IPS-15b (cell line): ENCODE results near the gene HNRNPLL.

ENCODE experiments used
- H3K27me3 ChIP-seq: one replicate; pipeline ENCODE4 v1.6.1; 2013; ENCODE audit warnings: low read length; ENCODE audit not compliant: control insufficient read depth, insufficient read depth
- H3K36me3 ChIP-seq: one replicate; pipeline ENCODE4 v1.6.1; 2013; ENCODE audit warnings: low read length; ENCODE audit not compliant: control insufficient read depth, insufficient read depth
- H3K4me1 ChIP-seq: one replicate; pipeline ENCODE4 v1.6.1; 2013; ENCODE audit warnings: mild to moderate bottlenecking, low read length; ENCODE audit not compliant: control insufficient read depth, insufficient read depth
- H3K4me3 ChIP-seq: one replicate; pipeline ENCODE4 v1.5.1; 2013; ENCODE audit warnings: low read depth, low read length
- H3K9ac ChIP-seq: one replicate; pipeline ENCODE4 v1.6.1; 2013; ENCODE audit warnings: low read depth, mild to moderate bottlenecking, low read length
- H3K9me3 ChIP-seq: one replicate; pipeline ENCODE4 v1.6.1; 2013; ENCODE audit warnings: mild to moderate bottlenecking, low read length; ENCODE audit not compliant: control insufficient read depth, insufficient read depth

The HNRNPLL gene

DNA sequence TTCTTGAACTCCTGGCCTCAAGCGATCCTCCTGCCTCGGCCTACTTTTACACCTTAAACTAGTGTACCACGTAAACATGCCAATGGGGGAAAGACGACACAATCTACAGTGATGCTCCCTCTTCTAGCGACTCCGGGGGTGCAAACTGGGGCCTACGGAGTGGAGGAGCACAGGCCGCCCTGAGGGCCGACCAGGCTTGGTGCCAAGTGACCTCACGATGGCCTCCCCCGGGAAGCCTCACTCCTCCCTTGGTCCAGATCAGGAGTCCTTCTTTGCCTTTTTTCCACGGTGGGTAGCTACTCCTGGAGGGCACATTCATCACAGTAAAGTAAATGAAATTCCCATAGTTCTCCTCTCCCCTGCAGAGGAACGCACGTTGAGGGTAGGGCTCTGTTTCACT is 73.5 kb downstream of the HNRNPLL start:
- H3K4me1 ChIP-seq: peaks cover 4% of the 10 kb centered on the region
- H3K9ac ChIP-seq: no peak overlapping the region
- H3K36me3 ChIP-seq: no peaks in the 10 kb centered on the region
- H3K4me3 ChIP-seq: no peak overlapping the region
- no peaks in the 10 kb centered on the region for H3K9me3 ChIP-seq
- peaks cover 6% of the 10 kb centered on the region for H3K27me3 ChIP-seq

DNA sequence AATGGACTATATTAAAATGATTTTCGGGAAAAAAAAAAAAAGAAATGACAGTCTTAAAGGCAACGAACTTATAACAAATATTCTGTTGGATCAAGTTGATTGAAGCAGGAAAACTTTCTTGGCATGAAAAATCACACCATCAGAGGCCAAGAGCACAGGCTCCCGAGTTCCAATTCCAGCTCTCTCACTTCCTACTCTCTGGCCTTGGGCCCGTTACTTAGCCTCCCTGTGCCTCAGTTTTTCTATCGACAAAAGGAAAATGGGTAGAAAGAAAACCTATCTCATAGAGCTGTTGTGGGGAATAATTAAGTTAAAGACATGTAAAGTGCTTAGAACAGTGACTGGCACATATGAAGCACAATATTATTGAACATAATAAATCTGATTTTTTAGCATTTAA is 74.2 kb downstream of the HNRNPLL start:
- H3K4me3 ChIP-seq: peak overlapping the region; percentile 40
- H3K4me1 ChIP-seq: peaks cover 5% of the 10 kb centered on the region
- no peak overlapping the region for H3K9ac ChIP-seq
- H3K9me3 ChIP-seq: no peaks in the 10 kb centered on the region
- peaks cover 4% of the 10 kb centered on the region for H3K27me3 ChIP-seq
- H3K36me3 ChIP-seq: no peaks in the 10 kb centered on the region

DNA sequence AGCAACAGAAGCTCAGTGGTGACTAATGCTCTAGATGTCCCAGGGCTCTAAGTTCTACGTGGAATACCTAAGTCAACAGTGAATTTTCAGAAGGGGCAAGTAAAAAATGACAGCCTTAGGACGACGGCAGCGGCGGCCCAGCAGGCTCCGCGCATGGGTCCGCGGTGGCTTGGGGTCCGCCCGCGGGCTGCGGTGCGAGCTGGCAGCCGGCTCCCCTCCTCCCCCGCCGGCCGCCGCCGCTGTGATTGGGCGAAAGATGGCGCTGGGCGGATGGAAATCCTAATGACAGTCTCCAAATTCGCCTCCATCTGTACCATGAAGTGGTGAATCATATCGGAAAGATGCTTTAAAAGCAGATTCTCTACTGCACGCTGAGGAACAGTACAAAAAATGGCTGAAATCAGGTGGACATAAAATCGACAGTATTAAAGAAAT is 74.7 kb downstream of the HNRNPLL start:
- peaks cover 10% of the 10 kb centered on the region for H3K4me1 ChIP-seq
- no peaks in the 10 kb centered on the region for H3K9me3 ChIP-seq
- no peaks in the 10 kb centered on the region for H3K36me3 ChIP-seq
- no peak overlapping the region for H3K9ac ChIP-seq
- peak overlapping the region; percentile 40 for H3K4me3 ChIP-seq
- peaks cover 2% of the 10 kb centered on the region for H3K27me3 ChIP-seq

DNA sequence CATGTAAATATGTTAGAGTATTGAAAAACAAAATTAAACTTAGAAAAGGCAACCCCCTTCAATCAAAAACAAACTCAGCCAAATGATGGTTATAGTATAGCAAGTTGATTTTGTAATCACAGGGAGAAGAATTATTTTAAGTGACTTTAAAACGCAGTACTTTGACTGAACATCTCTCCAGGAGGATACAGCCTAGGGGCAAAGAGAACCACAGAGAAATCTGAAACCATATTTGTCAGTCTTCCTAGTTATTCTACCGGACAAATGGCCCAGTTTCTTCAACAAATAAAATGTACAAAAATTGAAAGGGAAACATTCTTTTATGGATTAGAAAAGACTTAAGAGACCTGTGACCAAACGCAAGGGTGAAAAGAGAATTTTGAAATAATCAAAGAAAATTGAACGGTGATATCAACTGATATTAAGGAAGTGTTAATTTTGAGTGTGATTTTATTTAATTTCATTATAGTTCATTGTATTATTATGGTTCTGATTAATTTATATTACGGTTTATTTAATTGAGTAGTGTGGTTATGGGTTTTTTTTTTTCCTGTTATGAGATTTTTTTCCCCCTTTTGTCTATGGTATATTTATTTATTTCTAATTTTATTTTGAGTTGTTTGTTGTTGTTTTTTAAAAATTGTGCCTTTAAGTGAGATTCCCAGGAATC is 75.3 kb downstream of the HNRNPLL start:
- H3K4me3 ChIP-seq: no peak overlapping the region
- no peak overlapping the region for H3K9ac ChIP-seq
- H3K4me1 ChIP-seq: peaks cover 14% of the 10 kb centered on the region
- H3K27me3 ChIP-seq: no peaks in the 10 kb centered on the region
- no peaks in the 10 kb centered on the region for H3K9me3 ChIP-seq
- H3K36me3 ChIP-seq: no peaks in the 10 kb centered on the region

DNA sequence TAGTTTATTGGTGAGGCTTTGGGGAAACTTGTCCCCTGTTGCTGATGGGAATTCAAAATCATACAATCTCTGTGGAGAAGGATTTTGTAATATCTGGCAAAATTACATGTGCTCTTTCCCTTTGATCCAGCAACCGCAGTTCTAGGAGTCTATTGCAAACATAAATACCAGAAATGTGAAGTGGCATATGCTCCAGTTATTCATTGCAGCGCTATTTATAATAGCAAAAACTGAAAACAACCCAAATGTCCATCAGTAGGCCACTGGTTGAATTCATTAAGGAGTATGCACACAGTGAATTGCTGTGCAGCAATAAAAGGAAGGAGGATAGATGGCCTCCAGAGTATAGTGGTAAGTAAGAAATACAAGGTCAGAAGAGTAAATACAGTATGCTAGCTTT is 76.5 kb downstream of the HNRNPLL start:
- H3K27me3 ChIP-seq: no peaks in the 10 kb centered on the region
- H3K4me1 ChIP-seq: peaks cover 14% of the 10 kb centered on the region
- no peak overlapping the region for H3K9ac ChIP-seq
- H3K4me3 ChIP-seq: no peak overlapping the region
- H3K9me3 ChIP-seq: no peaks in the 10 kb centered on the region
- no peaks in the 10 kb centered on the region for H3K36me3 ChIP-seq

DNA sequence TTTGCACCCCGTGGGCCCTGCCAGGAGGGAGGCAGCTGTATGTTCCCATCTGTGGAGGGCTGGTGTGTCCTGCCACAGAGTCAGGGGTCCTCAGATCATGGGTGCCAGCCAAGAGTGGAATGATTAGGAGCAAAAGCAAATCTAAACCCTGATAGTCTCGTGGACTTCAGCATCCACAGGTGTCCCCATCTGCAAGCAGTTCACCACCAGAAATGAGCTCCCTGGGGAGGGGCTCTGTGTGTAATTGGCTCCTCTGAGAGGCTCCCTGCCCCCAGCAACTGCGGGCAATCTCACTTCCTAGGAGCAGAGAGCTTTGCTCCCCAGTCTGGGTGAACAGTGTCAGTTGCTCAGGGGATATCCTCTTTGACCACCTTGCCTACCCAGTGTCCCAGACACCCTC is 78.1 kb downstream of the HNRNPLL start:
- Histone ChIP-seq H3K36me3 (no peaks in the 10 kb centered on the region), H3K9ac (no peak overlapping the region), H3K4me1 (peaks cover 14% of the 10 kb centered on the region)

DNA sequence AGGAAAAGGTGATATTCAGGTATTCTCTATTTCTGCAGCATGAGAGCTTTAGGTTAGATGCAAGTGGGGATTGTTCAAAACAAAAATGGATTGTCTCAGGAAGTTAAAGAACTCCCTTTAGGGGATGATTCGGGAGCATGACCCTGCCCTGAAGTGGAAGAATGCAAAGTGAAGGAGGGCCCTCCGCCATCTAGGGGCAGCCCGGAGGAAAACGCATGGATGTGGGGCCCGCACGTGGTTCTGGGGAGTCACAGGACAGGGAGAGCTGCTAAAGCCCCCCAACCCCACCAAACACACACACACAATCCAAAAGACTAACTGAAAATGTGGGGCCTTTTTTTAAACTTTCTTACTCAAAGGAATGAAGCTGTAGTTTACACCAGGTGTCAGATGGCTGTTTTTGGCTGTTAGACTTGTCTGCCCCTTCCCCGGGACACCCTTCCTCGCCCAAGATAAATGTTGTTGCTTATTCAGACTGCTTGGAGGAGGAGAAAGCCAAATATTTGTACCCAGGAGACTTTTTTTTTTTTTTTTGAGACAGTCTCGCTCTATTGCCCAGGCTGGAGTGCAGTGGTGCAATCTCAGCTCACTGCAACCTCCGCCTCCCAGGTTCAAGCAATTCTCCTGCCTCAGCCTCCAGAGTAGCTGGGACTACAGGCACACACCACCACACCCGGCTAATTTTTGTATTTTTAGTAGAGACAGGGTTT is 78.8 kb downstream of the HNRNPLL start:
- H3K36me3 ChIP-seq: no peaks in the 10 kb centered on the region

More for the DNA sequence above, 78.1 kb downstream of the HNRNPLL start:
- H3K4me3 ChIP-seq: no peak overlapping the region
- no peaks in the 10 kb centered on the region for H3K9me3 ChIP-seq
- no peaks in the 10 kb centered on the region for H3K27me3 ChIP-seq

DNA sequence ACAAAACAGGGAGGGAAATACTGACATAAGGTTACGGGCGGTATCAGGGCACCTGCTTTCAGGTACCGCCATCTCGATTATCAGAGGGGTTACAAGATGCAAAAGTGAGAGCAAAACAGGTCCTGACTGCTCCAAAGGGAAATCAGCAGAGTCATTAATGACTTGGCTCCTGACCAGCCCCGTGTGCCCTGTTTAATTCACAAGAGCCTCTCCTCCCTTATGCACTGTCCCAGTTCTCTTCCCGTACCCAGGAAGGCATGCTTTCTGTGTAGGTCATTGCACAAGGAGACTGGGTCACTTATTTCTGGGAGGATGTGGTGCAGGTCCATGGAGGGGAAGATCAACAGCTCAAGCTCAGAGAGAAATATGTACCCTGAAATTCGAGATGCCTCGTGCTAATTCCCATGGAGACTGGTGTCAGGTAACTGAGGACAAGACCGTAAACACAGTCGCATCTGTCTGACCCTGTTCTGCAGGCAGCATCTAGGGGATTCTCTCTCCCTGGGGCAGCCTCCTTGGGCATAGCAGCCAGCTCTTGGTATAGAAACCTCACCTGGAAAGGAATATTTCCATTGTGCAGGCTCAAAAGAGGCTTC is 79.9 kb downstream of the HNRNPLL start:
- Histone ChIP-seq H3K9ac (no peak overlapping the region), H3K4me1 (peaks cover 10% of the 10 kb centered on the region), H3K27me3 (no peaks in the 10 kb centered on the region), H3K9me3 (no peaks in the 10 kb centered on the region), H3K36me3 (no peaks in the 10 kb centered on the region), H3K4me3 (no peak overlapping the region)

More for the DNA sequence above, 78.8 kb downstream of the HNRNPLL start:
- Histone ChIP-seq H3K4me3 (no peak overlapping the region), H3K27me3 (no peaks in the 10 kb centered on the region), H3K4me1 (peaks cover 14% of the 10 kb centered on the region), H3K9ac (no peak overlapping the region), H3K9me3 (no peaks in the 10 kb centered on the region)

DNA sequence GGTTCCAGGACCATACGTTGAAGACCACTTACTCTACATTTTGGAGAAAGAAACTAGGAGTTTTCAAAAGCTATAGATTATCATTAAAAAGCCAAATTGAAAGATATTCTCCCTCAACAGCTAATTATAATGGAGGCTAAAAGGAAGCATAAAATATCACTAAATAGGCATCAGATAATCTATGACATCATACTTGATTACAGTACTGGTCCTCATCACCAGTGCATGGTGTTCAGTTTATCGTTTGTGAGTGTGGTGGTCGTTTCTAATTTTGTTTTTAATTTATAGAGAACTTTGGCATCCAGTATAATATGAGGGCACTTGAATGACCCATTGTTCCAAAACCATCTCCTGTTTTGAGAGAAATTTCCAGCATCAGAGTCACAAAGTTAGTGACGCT is 80.9 kb downstream of the HNRNPLL start:
- no peak overlapping the region for H3K9ac ChIP-seq
- no peaks in the 10 kb centered on the region for H3K9me3 ChIP-seq
- no peaks in the 10 kb centered on the region for H3K27me3 ChIP-seq
- no peak overlapping the region for H3K4me3 ChIP-seq
- peaks cover 10% of the 10 kb centered on the region for H3K4me1 ChIP-seq
- H3K36me3 ChIP-seq: no peaks in the 10 kb centered on the region

DNA sequence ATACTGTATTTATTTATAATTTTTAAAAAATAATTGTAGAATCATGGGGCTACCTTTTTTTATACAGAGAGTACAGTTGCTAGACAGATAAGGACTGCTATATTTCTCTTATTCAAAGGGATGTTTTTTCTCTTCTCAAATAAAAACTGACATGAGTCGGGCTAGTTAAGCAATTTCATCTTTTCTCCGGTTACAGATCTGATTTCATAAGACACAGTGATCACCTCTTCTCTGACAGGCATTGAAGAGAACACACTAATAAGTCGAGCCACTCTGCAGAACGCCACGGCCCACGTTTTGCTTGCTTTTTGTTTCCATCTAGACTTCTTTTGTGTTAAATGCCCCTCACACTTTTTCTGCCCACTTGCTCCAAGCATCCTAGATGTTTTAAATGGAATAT is 85.4 kb downstream of the HNRNPLL start:
- Histone ChIP-seq H3K9me3 (no peaks in the 10 kb centered on the region), H3K4me3 (no peak overlapping the region), H3K9ac (no peak overlapping the region), H3K4me1 (no peaks in the 10 kb centered on the region), H3K27me3 (no peaks in the 10 kb centered on the region), H3K36me3 (no peaks in the 10 kb centered on the region)

DNA sequence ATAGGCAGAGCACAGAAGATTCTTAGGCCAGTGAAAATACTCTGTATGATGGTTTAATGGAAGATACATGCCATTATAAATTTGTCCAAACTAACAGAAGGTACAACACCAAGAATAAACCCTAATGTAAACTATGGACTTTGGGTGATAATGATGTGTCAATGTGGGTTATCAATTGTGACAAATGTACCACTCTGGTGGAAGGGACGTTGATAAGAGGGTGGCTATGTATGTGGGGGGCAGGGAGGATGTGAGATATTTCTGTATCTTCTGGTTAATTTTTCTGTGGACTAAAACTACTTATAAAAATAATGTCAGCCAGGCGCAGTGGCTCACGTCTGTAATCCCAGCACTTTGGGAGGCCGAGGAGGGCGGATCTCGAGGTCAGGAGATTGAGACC is 86.2 kb downstream of the HNRNPLL start:
- Histone ChIP-seq H3K9ac (no peak overlapping the region), H3K27me3 (no peaks in the 10 kb centered on the region), H3K4me3 (no peak overlapping the region), H3K9me3 (no peaks in the 10 kb centered on the region), H3K4me1 (no peaks in the 10 kb centered on the region), H3K36me3 (no peaks in the 10 kb centered on the region)

DNA sequence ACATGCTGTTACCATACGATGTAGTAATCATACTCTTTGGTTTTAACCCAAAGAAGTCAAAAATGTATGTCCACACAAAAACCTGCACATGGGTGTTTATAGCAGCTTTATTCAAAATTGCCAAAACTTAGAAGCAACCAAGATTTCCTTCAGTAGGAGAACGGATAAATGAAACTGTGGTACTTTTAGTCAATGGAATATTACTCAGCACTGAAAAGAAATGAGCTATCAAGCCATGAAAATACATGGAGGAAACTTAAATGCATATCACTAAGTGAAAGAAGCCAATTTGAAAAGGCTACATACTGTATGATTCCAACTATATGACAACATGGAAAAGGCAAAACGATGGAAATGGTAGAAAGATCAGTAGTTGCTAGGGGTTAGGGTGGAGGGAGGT is 86.6 kb downstream of the HNRNPLL start:
- Histone ChIP-seq H3K27me3 (no peaks in the 10 kb centered on the region), H3K9ac (no peak overlapping the region), H3K36me3 (no peaks in the 10 kb centered on the region)

More for the DNA sequence above, 86.6 kb downstream of the HNRNPLL start:
- Histone ChIP-seq H3K9me3 (no peaks in the 10 kb centered on the region), H3K4me1 (no peaks in the 10 kb centered on the region), H3K4me3 (no peak overlapping the region)
